NCI-H2196 (cell line): Measurements from ENCODE around the gene MYO7B.

ENCODE experiments used
- DNase-seq: peaks from one replicate; lab custom pipeline; 2025; ENCODE audit not compliant: unreplicated experiment; lab: John Stamatoyannopoulos, UW

MYO7B gene

GRCh38 chr2:127607399-127607908 lies 72.0 kb downstream of the MYO7B start:
- DNase-seq, result no peak

GRCh38 chr2:127608061-127609030 lies 72.9 kb downstream of the MYO7B start:
- no peak for DNase-seq

- no peak for DNase-seq
Measured at GRCh38 chr2:127609031-127609751, 73.7 kb downstream of the MYO7B start.

DNA sequence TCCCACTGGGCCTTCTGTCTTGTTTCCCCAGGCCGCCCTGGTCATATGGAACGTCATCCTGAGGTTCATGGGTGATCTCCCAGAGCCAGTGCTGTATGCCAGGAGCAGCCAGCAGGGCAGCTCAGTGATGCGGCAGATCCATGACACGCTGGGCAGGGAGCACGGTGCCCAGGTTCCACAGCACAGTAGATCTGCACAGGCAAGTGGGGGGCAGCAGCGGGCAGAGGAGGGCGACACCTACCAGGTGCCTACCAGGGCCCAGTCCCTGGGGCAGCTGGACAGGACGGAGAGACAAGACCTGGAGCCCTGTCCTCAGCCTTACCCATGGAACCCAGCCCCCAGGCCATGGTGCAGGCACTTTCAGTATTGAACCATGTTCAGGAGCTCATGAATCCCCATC lies 74.3 kb downstream of the MYO7B start:
- no peak for DNase-seq

DNA sequence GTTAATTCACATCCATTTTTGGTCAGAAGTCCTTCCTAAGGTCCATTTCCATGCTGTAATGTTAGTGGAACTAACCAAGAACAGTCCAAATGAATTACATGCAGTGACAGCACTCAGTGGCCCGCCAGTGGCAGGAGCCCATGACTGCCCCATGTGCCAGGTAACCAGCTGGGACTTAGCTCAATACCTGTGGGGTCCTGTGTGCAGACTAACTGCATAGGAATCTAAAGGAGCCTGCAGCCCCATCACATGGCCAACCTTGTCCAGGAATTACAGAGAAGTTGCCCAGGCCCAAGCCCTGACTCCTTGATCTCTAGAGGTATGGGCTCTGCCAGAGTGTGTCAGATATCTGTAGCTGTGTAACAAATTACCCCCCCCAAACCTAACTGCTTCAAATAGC lies 75.1 kb downstream of the MYO7B start:
- no peak for DNase-seq

GRCh38 chr2:127611076-127611925 lies 75.8 kb downstream of the MYO7B start:
- no peak for DNase-seq

GRCh38 chr2:127612111-127612822 lies 76.8 kb downstream of the MYO7B start:
- no peak for DNase-seq

DNA sequence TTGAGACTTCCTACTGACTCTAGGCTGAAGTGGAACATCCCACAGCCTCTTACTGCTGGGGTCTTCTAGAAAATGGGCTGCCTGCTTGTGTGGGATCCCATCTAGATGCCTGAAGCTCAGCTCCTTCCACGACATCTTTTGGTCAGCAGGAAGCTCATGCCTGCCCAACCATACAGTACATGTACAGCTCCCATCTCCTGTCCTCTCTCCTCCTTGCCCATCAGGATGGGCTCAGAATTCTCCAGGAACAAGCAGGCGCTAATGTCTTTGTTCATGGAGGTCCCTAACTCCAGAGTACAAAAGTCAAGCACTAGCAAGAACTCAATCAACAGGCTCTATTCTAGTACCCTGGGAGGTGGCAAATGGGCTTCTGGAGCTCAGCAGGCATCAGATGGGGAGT lies 78.8 kb downstream of the MYO7B start:
- DNase-seq, result no peak

DNA sequence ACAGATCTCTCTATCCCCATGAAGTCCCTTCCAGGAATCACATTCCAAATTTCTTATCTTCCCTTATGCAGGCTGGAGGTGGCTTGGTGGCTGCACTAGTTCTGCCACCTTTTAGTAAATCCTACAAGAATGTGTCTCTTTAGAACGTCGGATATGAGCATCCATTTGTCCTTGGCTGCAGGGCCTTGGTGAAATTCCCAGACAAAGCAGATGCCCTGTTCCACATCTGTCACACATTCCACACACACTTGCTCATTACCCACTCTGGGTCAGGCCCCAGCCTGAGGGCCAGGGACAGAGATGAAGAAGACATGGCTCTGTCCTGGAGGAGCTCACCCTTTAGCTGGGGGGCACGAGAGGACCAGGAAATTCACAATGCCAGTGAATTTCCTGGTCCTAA lies 79.2 kb downstream of the MYO7B start:
- no peak for DNase-seq

DNA sequence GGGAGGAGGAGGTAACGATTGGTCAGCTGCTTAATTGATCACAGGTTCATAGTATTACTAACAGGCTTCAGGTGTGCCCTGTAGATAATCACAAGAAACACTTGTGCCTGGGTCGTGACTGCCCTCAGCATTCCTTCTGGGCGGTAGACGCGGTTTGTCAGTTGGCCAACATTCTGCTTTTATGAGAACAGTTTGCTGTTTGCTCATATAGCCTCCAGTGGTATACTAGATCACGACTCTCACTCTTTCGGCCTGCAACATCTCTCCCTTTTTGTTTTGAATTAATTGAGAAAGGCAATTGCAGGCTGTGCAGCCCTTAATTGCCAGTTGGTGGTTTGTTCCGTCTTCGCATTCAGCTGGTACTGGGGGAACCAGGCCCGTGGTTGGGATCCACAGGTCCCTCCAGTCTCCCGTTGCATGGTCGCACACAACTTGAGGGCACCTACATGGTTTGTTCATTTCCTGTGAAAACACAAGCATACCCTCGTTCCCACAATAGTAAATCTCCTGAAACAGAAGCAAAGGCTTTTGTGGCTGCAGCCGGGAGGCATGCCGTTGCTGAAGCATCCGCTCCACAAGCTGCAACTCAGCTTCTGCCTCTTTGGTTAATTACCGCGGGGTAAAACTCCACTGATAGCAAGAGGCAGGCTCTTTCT lies 80.2 kb downstream of the MYO7B start:
- no peak for DNase-seq

DNA sequence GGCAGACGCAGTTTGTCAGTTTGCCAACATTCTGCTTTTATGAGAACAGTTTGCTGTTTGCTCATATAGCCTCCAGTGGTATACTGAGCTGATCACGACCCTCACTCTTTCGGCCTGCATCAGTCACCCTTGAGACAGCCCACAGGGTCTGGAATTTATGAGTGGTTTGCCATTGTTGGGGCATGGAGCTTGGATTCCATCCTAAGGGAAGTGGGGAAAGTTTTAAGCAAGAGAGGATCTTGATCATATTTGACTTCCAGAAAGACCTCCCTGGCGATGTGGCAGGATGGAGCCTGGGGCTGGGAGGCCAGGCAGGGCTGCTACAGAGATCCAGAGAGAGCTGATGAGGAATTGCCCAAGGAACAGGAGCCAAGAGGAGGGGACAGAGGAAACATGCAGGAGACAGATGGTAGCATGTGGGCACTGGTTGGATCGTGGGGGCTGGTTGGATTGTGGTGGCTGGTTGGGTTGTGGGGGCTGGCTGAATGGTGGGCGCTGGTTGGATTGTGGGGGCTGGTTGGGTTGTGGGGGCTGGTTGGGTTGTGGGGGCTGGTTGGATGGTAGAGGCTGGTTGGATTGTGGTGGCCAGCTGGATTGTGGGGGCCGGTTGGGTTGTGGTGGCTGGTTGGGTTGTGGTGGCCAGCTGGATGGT lies 83.2 kb downstream of the MYO7B start:
- no peak for DNase-seq

GRCh38 chr2:127619203-127619590 lies 83.7 kb downstream of the MYO7B start:
- DNase-seq, result no peak

GRCh38 chr2:127619877-127620705 lies 84.6 kb downstream of the MYO7B start:
- no peak for DNase-seq

- DNase-seq, result no peak
Measured at GRCh38 chr2:127620866-127621265, 85.4 kb downstream of the MYO7B start.

GRCh38 chr2:127621981-127622431 lies 86.5 kb downstream of the MYO7B start:
- no peak for DNase-seq

DNA sequence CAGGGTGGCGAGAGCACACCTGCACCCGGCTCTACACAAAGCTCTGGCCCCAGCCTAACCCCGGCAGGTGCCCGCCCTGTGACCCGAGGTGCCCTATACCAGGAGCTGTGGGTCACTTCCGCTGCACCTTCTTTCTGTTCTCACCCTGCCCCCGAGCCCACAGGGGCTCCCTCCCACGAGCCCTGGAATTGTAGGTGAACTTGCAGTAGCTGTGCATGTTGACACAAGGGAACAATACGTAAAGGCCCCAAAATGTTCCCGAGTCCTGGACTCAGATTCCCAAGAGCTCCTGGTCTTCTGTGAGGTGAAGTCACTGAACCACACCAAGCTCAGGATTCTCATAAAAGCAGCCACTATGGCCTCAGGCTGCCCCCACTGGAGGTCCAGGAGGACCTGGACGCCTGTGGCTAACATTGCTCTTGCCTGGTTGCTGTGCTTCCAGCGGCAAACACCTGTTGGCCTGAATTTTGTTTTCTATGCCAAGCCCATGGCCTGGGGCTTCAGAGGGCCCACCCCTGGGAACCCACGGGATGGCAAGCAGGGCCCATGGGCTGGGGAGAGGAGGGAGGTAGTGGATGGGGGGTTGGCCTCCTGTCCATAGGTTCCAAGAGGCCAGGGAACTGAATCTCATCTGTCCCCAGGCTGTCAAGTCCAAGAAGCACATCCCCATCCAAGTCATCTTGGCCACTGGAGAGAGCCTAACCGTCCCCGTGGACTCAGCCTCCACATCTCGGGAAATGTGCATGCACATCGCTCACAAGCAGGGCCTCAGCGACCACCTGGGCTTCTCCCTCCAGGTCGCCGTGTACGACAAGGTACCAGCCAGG lies 87.3 kb downstream of the MYO7B start:
- no peak for DNase-seq
